Measurements from ENCODE around the gene DOC2B. TPM values are rescaled to one million over a fixed set of nuclear protein-coding genes. Genes with fewer than 3 reads are reported as not detected.

Gene DOC2B
- total and polyA plus RNA-seq, 2 experiments from 2014 or later, result 0.42 to 3.8 TPM

DNA sequence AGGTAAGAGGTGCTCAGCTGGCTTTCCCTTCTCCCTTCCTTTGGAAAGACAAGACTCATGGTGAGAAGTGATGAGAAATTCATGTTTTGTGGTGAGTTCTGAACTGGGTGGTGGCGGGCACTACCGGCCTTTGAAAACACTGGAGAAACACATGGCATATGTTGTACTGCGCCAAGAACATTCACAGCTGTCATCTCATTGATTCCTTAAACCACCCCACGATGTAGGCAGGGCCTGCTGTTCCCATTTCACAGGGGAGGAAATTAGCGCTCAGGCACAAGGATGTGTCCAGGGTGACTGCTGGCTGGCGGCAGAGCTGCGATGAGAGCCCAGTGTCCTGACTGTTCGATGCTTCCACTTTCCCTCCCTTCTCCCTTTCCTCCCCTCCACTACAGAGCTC, 1.6 kb upstream of the DOC2B start:
- Mint-ChIP-seq H3K36me3 (ENCODE audit: low read depth) (no peaks in the 10 kb centered on the region; the same call in 2 of the 3 replicates), H3K4me1 (peaks cover 16% of the 10 kb centered on the region), H3K27ac (no peak overlapping the region), H3K27me3 (ENCODE audit: insufficient read depth, low read depth, poor library complexity) (peaks cover 30% of the 10 kb centered on the region), H3K9me3 (no peaks in the 10 kb centered on the region), H3K4me3 (no peak overlapping the region)
- TF ChIP-seq, protein P1, sequence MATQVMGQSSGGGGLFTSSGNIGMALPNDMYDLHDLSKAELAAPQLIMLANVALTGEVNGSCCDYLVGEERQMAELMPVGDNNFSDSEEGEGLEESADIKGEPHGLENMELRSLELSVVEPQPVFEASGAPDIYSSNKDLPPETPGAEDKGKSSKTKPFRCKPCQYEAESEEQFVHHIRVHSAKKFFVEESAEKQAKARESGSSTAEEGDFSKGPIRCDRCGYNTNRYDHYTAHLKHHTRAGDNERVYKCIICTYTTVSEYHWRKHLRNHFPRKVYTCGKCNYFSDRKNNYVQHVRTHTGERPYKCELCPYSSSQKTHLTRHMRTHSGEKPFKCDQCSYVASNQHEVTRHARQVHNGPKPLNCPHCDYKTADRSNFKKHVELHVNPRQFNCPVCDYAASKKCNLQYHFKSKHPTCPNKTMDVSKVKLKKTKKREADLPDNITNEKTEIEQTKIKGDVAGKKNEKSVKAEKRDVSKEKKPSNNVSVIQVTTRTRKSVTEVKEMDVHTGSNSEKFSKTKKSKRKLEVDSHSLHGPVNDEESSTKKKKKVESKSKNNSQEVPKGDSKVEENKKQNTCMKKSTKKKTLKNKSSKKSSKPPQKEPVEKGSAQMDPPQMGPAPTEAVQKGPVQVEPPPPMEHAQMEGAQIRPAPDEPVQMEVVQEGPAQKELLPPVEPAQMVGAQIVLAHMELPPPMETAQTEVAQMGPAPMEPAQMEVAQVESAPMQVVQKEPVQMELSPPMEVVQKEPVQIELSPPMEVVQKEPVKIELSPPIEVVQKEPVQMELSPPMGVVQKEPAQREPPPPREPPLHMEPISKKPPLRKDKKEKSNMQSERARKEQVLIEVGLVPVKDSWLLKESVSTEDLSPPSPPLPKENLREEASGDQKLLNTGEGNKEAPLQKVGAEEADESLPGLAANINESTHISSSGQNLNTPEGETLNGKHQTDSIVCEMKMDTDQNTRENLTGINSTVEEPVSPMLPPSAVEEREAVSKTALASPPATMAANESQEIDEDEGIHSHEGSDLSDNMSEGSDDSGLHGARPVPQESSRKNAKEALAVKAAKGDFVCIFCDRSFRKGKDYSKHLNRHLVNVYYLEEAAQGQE (IDR thresholded peaks at IDR 0.05; ENCODE audit: unreplicated experiment), result no peak
- TF ChIP-seq EZH2phosphoT487 (IDR thresholded peaks at IDR 0.05; ENCODE audit: unreplicated experiment), result no peak
- TF ChIP-seq JUNB (IDR thresholded peaks at IDR 0.05; ENCODE audit: unreplicated experiment), result no peak
- TF ChIP-seq NANOG (IDR thresholded peaks at IDR 0.05; ENCODE audit: borderline replicate concordance), result no peak
- no peak for TF ChIP-seq ZNF114 (CRISPR knock-in tag; IDR thresholded peaks at IDR 0.05)
- TF ChIP-seq, protein P2, sequence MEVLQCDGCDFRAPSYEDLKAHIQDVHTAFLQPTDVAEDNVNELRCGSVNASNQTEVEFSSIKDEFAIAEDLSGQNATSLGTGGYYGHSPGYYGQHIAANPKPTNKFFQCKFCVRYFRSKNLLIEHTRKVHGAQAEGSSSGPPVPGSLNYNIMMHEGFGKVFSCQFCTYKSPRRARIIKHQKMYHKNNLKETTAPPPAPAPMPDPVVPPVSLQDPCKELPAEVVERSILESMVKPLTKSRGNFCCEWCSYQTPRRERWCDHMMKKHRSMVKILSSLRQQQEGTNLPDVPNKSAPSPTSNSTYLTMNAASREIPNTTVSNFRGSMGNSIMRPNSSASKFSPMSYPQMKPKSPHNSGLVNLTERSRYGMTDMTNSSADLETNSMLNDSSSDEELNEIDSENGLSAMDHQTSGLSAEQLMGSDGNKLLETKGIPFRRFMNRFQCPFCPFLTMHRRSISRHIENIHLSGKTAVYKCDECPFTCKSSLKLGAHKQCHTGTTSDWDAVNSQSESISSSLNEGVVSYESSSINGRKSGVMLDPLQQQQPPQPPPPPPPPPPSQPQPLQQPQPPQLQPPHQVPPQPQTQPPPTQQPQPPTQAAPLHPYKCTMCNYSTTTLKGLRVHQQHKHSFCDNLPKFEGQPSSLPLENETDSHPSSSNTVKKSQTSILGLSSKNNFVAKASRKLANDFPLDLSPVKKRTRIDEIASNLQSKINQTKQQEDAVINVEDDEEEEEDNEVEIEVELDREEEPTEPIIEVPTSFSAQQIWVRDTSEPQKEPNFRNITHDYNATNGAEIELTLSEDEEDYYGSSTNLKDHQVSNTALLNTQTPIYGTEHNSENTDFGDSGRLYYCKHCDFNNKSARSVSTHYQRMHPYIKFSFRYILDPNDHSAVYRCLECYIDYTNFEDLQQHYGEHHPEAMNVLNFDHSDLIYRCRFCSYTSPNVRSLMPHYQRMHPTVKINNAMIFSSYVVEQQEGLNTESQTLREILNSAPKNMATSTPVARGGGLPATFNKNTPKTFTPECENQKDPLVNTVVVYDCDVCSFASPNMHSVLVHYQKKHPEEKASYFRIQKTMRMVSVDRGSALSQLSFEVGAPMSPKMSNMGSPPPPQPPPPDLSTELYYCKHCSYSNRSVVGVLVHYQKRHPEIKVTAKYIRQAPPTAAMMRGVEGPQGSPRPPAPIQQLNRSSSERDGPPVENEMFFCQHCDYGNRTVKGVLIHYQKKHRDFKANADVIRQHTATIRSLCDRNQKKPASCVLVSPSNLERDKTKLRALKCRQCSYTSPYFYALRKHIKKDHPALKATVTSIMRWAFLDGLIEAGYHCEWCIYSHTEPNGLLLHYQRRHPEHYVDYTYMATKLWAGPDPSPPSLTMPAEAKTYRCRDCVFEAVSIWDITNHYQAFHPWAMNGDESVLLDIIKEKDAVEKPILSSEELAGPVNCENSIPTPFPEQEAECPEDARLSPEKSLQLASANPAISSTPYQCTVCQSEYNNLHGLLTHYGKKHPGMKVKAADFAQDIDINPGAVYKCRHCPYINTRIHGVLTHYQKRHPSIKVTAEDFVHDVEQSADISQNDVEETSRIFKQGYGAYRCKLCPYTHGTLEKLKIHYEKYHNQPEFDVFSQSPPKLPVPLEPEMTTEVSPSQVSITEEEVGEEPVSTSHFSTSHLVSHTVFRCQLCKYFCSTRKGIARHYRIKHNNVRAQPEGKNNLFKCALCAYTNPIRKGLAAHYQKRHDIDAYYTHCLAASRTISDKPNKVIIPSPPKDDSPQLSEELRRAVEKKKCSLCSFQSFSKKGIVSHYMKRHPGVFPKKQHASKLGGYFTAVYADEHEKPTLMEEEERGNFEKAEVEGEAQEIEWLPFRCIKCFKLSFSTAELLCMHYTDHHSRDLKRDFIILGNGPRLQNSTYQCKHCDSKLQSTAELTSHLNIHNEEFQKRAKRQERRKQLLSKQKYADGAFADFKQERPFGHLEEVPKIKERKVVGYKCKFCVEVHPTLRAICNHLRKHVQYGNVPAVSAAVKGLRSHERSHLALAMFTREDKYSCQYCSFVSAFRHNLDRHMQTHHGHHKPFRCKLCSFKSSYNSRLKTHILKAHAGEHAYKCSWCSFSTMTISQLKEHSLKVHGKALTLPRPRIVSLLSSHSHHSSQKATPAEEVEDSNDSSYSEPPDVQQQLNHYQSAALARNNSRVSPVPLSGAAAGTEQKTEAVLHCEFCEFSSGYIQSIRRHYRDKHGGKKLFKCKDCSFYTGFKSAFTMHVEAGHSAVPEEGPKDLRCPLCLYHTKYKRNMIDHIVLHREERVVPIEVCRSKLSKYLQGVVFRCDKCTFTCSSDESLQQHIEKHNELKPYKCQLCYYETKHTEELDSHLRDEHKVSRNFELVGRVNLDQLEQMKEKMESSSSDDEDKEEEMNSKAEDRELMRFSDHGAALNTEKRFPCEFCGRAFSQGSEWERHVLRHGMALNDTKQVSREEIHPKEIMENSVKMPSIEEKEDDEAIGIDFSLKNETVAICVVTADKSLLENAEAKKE (CRISPR knock-in tag; IDR thresholded peaks at IDR 0.05), result no peak
- TF ChIP-seq, protein P3, sequence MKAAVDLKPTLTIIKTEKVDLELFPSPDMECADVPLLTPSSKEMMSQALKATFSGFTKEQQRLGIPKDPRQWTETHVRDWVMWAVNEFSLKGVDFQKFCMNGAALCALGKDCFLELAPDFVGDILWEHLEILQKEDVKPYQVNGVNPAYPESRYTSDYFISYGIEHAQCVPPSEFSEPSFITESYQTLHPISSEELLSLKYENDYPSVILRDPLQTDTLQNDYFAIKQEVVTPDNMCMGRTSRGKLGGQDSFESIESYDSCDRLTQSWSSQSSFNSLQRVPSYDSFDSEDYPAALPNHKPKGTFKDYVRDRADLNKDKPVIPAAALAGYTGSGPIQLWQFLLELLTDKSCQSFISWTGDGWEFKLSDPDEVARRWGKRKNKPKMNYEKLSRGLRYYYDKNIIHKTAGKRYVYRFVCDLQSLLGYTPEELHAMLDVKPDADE (IDR thresholded peaks at IDR 0.05), result no peak
- TF ChIP-seq EZH2 (IDR thresholded peaks at IDR 0.05; ENCODE audit: low read depth, unreplicated experiment), result no peak
- no peak for TF ChIP-seq STAT1 (IDR thresholded peaks at IDR 0.05; ENCODE audit: unreplicated experiment)
- no peak for TF ChIP-seq POLR2AphosphoS5 (IDR thresholded peaks at IDR 0.05; ENCODE audit: low read depth)
- TF ChIP-seq, protein P4, sequence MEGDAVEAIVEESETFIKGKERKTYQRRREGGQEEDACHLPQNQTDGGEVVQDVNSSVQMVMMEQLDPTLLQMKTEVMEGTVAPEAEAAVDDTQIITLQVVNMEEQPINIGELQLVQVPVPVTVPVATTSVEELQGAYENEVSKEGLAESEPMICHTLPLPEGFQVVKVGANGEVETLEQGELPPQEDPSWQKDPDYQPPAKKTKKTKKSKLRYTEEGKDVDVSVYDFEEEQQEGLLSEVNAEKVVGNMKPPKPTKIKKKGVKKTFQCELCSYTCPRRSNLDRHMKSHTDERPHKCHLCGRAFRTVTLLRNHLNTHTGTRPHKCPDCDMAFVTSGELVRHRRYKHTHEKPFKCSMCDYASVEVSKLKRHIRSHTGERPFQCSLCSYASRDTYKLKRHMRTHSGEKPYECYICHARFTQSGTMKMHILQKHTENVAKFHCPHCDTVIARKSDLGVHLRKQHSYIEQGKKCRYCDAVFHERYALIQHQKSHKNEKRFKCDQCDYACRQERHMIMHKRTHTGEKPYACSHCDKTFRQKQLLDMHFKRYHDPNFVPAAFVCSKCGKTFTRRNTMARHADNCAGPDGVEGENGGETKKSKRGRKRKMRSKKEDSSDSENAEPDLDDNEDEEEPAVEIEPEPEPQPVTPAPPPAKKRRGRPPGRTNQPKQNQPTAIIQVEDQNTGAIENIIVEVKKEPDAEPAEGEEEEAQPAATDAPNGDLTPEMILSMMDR (conservative IDR thresholded peaks at IDR 0.05; ENCODE audit: low read depth in 2 of 2), result no peak
- no peak for TF ChIP-seq ZNF331 (CRISPR knock-in tag; IDR thresholded peaks at IDR 0.05; ENCODE audit: low read depth)
- TF ChIP-seq CREB1 (CRISPR knock-in tag; IDR thresholded peaks at IDR 0.05; ENCODE audit: low read depth), result no peak
- no peak overlapping the region for H2AFZ ChIP-seq
- peaks cover 10% of the 10 kb centered on the region; the same call in 1 of the 2 replicates for H3F3A ChIP-seq (replicated peaks; ENCODE audit: low read depth)
- no peak overlapping the region; the same call in 1 of the 2 replicates for H3K4me2 ChIP-seq
- H4K20me1 ChIP-seq (replicated peaks; ENCODE audit: insufficient read depth), result no peaks in the 10 kb centered on the region
- H3K27me3 ChIP-seq (ENCODE audit: insufficient read depth), result peaks cover 42% of the 10 kb centered on the region
- H3K27ac ChIP-seq (ENCODE audit: low read depth), result no peak overlapping the region
- H3K79me2 ChIP-seq (replicated peaks; ENCODE audit: insufficient read depth), result no peaks in the 10 kb centered on the region
- H3K4me1 ChIP-seq (ENCODE audit: insufficient read depth), result peaks cover 7% of the 10 kb centered on the region
- ATAC-seq (no peak), DNase-seq (ENCODE audit: low spot score) (no peak)
- no peaks in the 10 kb centered on the region for H3K36me3 ChIP-seq (ENCODE audit: insufficient read depth)
- H3K9me2 ChIP-seq (ENCODE audit: insufficient read depth), result no peaks in the 10 kb centered on the region
- H3K4me3 ChIP-seq, result no peak overlapping the region

Measured in GM23338 (cell line).